ENCODE results near the gene SPATA13.

- TF ChIP-seq CTCF (IDR thresholded peaks at IDR 0.05) = no peak
- TF ChIP-seq POLR2AphosphoS5 (IDR thresholded peaks at IDR 0.05) = no peak
Measured at GRCh38 chr13:24207841-24208667, 47.5 kb downstream of the SPATA13 start.
